Transverse colon (tissue), 4 donors: ENCODE results near the gene DIPK1A.

Source experiments
- EP300 ChIP-seq: sonication (generic); formaldehyde crosslinking; IDR thresholded peaks from one replicate; pipeline ENCODE4 v1.6.1; 2017; ENCODE audit warnings: antibody characterized with exemption, low read depth
- POLR2A ChIP-seq: fragments of 450-650 bp; IDR thresholded peaks from one replicate; pipeline ENCODE4 v1.6.1; 2016; ENCODE audit warnings: antibody characterized with exemption, mild to moderate bottlenecking, moderate library complexity
- POLR2AphosphoS5 ChIP-seq, 3 donors: sonication (generic); formaldehyde crosslinking; IDR thresholded peaks; one replicate each; pipeline ENCODE4 v1.6.1; 2016; ENCODE audit warnings: antibody characterized with exemption in 3 of 3
- TF ChIP-seq, protein P1 (sequence below), 5 experiments: fragments of 200-600 bp in 3 of 5; fragments of 450-650 bp in 2 of 5; sonication (generic) in 3 of 5; IDR thresholded peaks; 1 replicate in 2 of 5; 2 replicates in 3 of 5; pipeline ENCODE4 v1.5.1; 2016 to 2017; ENCODE audit warnings: antibody characterized with exemption in 5 of 5, inconsistent platforms in 3 of 5, mild to moderate bottlenecking in 2 of 5, moderate library complexity in 1 of 5

DNA sequence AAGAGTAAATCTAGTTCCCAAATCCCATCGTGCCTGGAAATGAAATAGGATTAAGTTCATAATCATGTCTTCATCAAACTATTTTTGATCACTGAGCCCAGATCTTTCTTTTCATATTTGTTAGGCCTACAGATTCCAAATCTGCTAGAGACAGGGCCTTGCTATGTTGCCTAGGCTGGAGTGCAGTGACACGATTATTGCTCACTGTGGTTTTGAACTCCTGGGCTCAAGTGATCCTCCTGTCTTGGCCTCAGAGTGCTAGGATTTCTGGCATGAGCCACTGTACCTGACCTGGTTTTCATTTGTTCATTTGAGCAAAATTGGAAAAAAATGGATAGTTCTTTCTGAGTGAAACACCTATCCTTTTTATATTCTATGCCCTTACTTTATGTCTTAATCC lies 28.0 kb upstream of the DIPK1A start:
- TF ChIP-seq POLR2A, result no peak
- TF ChIP-seq, protein P1, sequence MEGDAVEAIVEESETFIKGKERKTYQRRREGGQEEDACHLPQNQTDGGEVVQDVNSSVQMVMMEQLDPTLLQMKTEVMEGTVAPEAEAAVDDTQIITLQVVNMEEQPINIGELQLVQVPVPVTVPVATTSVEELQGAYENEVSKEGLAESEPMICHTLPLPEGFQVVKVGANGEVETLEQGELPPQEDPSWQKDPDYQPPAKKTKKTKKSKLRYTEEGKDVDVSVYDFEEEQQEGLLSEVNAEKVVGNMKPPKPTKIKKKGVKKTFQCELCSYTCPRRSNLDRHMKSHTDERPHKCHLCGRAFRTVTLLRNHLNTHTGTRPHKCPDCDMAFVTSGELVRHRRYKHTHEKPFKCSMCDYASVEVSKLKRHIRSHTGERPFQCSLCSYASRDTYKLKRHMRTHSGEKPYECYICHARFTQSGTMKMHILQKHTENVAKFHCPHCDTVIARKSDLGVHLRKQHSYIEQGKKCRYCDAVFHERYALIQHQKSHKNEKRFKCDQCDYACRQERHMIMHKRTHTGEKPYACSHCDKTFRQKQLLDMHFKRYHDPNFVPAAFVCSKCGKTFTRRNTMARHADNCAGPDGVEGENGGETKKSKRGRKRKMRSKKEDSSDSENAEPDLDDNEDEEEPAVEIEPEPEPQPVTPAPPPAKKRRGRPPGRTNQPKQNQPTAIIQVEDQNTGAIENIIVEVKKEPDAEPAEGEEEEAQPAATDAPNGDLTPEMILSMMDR (IDR thresholded peaks at IDR 0.05), result no peak
- TF ChIP-seq POLR2AphosphoS5 (IDR thresholded peaks at IDR 0.05), result no peak
- no peak for TF ChIP-seq EP300
